Measurements from ENCODE around the gene UCK1. TPM values are rescaled to one million over a fixed set of nuclear protein-coding genes. Genes with fewer than 3 reads are reported as not detected.
A peak's percentile ranks its signal among the peaks of the same experiment; 100 is the strongest.

UCK1 gene
- 15.3 TPM for total RNA-seq

DNA sequence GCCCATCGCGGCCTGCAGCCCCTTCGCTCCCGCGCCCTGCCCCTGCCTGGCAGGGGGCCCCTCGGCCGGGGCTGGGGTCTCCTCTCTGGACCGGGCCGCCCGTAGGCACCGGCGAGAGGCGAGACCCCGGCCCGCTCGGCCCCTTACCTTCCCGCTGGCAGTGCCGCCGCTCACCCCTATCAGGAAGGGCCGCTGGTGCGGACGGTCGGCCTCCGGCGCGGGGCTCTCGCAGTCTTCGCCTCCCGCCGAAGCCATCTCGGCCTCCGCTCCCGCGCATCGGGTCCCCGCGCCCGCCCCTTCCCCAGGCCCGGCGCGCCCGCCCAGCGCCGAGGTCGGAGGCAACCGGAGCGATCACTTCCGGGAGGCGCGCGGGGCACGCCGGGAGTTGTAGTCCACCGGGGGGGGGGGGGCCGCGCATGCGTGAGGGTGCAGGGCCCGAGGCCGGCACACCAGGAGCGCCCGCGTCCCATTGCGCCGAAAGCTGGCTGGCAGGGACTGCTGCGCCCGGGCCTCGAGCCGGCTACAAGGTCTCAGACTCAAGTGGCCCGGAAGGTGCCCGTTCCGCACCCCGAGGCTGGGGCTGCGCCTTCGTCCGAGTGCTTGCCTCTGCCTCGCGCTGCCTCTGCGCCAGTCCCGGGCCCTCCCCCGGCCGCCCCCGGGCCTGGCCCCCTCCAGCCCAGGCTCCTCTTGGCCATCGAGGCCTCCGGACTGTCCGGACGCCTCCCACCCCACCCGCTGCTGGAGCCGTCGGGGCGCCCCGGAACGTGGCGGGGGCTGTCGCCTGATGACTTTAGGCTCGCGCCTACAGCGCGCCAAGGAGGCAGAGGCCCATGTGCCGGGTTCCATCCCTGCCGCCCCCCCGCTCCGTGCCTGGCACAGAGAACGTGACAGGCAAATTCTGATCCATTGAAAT, at the start of gene UCK1:
UCK1 (minus strand) TSS at position 344 of the 913 bp plus-strand sequence; CDS start at position 255, 89 bp downstream.
- peak; percentile 96 for ATAC-seq

- ATAC-seq: no peak
These were observed 49.3 kb upstream of the UCK1 start for GRCh38 chr9:131580358-131580757.

GRCh38 chr9:131579789-131580211, 48.7 kb upstream of the UCK1 start:
- no peak for ATAC-seq

DNA sequence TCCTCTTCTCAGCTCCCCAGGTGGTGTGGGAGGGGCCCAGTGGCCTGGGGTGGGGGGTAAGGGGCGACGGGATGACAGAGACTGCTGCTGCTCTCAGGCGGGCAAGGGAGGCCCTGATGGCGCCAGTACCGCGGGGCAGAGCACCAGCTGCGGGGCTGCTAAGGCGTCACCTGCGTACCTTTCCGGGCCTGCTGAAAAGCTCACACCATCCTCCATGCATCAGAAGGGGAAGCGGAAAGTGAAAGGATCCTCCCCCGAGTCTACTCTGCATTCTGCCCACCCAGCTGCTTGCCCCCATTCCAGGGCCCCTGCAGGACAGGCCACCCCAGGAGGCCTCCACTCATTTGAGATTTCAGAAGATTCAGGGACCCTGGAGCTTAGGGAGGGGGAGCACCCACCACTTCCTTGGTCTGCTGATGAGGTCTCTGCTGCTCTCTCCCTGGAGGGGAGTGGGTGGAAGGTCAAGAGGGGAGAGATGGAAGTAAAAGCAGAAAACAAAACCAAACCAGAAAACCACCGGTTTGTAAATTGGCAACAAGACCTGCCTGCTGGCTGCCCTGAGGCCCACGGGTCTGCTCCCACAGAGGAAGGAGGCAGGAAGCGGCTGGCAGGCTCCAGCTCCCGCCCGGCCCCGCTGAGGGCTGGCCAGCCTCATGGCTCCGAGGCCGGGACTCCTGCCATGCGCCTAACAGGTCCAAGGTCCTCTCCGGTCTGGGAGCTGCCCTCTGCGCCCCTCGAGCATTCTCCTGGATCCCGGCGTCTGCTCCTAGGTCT, 47.9 kb upstream of the UCK1 start:
- ATAC-seq: peak; percentile 27

DNA sequence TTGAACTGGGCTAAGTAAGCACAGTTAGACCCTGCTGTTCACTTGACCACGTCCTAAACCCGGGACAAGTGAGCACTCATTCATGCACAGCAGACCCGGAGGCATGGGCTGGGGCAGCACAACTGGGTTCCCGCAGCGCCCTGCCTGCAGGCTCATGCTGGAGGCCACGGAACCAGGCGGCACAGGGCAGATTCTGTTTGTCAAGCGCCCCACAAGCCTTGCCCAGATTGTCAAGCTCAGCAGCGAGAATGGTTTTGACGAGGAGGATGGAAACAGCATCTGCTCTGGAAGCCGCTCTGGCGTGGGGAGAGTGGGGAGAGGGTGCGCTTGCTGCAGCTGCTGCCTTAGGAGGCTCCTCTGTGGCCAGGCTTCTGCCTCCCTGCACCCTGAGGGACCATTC, 47.0 kb upstream of the UCK1 start:
- no peak for ATAC-seq

- peak; percentile 18 for ATAC-seq
These were observed 46.2 kb upstream of the UCK1 start for GRCh38 chr9:131577005-131578000.

DNA sequence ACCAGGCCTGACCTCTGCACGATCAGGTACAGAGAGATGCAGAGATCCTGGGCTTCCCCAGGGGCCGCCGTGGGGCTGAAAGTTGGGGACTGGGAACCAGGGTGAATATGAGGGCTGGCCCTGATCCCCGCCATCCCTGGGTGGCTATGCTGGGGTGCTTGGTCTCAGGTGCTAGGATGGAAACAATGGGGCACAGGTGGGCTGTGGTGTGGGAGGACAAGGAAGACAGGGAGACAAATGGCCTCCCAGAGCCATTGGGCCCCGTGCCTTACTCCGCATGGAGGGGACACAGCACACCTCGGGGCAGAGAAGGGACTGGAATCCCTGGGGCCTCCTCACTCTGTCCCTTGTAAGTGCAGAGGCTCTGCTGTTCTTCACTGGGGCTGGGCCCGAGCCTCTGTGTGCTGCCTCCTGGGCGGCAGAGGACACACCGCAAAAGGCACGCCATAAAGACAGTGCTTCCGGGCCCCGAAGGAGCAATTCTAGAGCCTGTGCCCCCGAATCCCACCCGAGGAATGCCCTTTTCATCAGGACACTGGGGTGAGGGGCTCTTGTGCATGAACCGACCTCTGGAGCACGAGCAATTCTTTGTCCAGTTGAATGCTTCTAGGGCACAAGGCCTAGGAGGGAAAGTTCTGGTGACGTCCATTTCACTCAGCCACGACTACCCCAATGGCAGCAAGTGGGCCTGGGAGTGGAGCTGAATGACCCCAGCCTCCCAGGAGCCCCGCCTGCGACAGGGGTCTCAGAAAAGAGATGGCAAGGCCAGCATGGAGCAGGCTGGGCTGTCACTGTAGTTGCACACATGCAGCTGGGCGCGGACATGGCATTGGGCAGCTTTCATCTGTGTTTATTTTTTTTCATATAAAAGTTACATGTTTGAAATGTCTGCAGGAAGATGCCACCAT, 45.1 kb upstream of the UCK1 start:
- no peak for ATAC-seq

DNA sequence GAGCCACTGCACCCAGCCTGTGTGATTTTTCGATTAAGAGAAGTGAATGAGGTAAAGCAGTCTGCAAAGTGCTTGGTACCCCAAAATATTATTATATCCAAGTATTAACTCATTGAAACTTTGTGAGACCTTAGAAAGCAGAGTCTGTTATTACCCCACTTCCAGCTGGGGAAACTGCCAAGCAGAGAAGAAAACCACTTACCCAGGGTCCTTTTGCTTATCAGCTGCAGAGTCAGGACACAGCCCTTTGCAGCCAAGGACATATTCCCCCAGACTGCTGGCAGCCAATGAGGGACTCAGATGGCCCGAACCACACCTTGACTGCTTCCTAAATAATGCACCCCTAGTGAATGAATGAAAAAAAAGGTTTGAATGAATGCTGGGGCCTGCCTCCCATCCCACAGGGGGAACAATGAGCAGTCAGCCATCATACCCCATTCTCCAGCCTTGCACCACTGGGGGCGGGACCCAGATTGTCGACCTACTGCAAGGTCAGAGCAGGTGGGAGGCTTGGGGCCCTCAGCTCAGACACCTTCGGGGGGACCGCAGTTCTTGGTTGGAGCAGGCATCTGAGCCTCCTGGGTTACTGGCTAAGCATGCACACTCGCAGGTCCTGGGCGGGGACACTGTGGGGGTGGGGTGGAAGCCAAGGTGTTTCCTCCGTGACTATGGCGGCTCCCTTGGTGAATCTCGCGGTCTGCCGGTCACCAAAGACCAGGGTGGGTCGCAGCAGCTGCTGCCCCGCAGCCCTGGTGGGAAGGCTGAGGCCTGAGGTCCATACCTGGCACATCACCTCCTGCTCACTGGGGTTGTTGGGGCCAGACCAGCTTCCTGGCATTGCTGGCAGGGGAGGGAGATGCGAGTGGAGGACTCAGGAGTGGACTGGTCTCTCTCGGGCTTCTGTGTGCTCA, 43.9 kb upstream of the UCK1 start:
- ATAC-seq: no peak

- no peak for ATAC-seq
These were observed 36.8 kb upstream of the UCK1 start for GRCh38 chr9:131567910-131568309.

DNA sequence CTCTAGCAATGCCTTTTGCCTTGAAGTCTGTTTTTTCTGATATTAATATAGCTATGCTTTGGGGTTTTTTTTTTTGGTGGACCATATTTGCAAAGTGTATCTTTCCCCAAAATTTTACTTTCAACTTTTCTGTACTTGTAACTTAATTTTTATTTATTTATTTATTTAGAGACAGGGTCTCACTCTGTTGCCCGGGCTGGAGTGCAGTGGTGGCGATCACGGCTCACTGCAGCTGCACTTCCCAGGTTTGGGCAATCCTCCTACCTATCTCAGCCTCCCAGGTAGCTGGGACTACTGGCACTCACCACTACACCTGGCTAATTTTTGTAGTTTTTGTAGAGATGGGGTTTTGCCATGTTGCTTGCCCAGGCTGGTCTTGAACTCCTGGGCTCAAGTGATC, 35.1 kb upstream of the UCK1 start:
- no peak for ATAC-seq

DNA sequence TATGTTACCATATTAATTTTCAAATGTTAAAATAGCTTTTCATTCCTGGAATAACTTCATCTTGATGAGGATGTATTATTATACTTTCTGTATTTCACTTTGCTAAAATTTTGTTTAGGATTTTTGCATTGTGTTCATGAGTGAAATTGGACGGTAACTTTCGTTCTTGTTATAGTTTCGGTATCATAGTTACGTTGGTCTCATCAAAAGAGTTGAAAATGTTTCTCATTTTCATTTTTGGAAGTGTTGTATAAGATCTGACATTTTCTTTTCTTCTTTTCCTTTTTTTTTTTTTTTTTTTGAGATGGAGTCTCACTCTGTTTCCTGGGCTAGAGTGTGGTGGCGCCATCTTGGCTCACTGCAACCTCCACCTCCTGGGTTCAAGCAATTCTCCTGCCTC, 34.3 kb upstream of the UCK1 start:
- ATAC-seq: no peak

DNA sequence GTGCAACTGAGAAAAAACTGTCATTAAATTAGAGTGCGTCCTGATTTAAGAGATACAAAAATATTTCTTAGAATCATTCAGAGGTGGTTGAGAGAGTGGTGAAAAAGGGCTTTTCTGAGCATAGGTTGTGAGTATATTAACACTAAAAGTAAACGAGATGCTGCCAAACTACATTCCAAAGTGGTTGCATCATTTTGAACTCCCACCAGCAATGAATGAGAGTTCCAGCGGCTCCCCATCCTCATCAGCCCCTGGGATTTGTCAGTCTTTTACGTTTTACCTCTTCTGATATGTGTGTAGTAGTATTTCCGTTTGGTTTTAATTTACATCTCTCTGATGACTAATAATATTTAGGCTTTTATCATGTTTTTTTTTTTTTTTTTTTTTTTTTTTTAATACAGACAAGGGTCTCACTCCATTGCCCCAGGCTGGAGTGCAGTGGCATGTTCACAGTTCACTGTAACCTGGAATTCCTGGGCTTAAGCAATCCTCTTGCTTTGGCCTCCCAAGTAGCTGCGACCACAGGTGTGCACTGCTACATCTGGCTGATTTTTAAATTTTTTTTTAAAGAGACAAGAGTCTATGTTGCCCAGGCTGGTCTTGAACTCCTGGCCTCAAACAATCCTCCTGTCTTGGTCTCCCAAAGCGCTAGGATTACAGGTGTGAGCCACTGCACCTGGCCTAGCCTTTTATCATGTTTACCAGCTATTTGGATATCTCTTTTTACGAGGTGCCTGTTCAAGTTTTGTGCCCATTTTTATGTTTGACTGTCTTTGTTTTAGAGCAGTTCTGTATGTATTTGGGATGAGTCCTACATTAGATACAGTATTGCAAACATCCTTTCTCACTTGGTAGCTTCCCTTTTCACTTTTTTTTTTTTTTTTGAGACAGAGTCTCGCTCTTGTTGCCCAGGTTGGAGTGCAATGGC, 31.2 kb upstream of the UCK1 start:
- ATAC-seq: no peak

DNA sequence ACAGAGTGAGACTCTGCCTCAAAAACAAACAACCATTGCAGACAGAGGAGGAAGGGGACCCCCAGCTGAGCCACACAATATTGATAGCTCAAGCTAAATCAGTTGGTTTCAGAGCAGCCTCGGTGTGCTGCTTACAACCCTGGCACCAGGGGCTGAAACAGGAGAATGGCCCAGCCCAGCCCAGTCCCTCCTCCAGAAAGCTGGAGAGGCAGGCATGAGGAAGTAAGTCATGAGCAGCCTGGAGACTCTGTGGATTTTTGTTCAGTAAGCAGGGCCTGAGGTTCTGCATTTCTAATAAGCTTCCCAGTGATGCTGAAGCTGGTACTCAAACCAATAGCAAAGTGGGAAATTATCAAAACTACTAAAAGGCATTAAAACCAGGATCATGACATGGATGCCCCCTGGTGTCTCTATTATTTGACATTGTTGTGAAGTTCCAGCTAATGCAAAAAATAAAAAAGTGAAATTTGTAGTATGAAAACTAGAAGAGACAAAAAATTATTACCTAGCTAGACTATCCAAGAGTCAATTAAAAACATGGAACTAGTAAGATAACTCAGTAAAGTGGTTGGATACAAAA, 28.4 kb upstream of the UCK1 start:
- ATAC-seq: no peak

DNA sequence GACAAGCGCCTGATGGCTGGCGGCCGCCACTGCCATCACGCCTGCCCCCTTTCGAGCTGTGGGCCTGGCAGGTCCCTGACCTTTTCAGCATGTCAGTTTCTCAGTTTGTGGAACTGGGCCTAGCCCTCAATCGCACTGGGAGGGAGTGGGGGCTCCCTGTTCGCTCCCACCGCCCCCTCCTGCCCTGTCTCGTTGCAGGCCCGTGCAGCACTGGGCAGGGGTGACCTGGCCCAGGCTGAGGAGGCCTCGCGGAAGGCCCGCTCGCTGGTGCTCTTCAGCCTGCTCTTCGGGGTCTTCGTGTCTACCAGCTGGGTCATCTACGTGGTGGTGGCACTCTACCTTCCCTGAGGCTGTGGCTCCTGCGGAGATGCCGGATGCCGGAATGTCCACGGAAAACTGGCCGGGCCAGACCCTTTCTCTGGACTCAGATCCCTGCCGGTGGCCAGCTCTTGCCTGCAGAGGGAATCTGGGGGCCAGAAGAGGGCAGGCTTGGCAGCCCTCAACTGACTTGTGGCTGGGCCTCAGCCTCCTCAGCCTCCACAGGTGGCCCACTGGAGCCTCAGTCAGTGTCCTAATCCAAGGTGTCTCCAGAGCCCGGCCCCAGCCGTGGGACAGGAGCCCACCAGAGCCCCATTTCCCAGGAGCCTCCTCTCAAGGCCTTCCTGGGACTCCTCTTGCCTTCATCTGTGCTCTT, 26.9 kb upstream of the UCK1 start:
- ATAC-seq: no peak

DNA sequence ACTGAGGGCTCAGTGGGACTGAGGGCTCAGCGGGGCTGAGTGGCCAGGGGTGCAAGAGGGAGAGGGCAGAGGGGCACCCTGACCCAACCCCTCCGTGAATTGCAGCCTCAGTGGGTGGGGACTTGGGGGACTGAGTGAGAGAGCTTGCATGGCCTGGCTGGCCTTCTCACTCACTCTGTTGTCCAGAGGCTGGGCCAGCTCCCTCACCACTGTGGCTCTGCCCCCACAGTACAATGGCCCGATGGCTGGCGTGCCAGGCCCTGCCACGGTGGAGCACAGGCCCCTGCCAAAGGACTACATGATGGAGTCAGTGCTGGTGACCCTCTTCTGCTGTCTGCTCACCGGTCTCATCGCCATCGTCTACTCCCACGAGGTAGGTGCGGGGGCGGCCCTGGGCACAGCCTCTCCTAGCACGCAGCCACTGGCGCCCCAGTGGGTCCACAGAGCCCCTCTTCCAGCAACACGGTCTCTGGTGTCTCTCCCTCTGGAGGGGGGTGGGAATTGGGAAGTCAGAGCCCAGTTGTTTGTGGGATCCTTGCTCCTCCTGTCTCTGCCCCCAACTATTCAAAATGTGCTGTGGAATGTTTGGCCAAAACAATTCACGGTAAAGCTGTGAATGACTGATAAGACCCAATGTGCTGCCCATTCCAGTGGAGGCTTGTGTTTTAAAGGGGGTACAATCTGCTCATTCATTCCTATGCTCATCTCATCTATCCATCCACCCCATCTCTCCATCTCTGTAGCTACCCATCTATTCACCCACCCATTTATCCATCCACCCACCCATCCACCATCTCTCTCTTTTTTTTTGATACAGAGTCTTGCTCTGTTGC, 25.0 kb upstream of the UCK1 start:
- ATAC-seq: peak; percentile 26

DNA sequence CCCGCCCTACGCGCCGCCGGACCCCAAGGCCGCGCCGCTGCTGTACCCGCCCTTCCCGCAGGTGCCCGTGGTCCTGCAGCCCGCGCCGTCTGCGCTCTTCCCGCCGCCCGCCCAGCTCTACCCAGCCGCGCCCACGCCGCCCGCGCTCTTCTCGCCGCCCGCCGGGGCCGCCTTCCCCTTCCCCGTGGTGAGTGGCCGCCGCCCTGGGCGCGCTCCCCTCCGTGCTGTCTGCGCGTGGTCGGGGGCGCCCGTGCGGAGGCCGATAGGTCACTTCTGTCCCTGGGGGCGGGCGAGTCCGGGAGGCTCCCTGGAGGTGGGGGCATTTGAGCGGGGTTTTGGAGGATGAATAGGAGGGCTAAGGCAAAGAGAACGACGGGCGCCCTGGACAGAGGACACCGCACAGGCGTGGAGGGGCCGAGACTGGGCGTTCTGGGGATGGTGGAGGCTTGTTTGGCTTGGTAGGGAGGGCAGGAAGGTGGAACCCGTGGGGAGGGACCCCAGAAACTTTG, 23.8 kb upstream of the UCK1 start:
- no peak for ATAC-seq
